ENCODE measurements around the gene GFER.

The GFER gene

DNA sequence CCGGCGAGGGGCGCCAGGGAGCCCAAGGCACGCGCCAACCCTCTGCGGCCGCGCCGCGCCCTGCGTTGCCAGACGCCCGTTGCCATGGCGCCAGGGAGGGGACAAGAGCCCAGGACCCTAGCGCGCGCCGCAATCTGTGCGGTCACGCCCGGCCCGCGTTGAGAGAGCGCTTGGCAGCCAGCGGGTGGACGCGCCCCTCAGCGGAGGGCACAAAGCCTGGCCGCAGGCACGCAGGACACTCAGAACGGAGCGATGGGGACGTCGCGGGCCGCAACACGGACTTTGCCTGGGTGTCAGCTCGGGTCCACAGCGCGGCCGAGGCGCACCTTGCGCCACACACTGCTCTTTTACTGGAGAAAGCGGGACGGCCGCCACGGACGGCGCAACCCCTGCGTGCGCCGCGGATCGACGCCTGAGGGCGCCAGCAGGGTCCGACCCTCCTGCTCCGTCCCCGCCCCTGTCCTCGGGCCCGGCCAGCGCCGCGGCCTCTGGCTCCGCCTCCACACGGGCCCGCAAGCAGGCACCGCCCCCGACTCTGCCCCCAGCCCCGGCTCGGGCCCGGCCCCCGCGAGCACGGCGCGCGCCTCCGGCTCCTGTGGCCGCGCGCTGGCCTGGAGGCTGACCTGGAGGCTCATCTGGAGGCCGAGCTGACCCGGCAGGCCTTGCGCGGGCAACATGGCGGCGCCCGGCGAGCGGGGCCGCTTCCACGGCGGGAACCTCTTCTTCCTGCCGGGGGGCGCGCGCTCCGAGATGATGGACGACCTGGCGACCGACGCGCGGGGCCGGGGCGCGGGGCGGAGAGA is at the start of gene GFER:
GFER (plus strand) TSS at position 650 of the 803 bp plus-strand sequence; CDS start at position 676, 26 bp downstream.
- TF ChIP-seq ZNF70 (CRISPR knock-in tag; IDR thresholded peaks at IDR 0.05) (no peak; the same call in 1 of the 2 replicates), ZNF8 (CRISPR knock-in tag; IDR thresholded peaks at IDR 0.05) (no peak), ZFP30 (CRISPR knock-in tag; IDR thresholded peaks at IDR 0.05) (peak; percentile 26; the same call in 1 of the 2 replicates), OSR1 (CRISPR knock-in tag; IDR thresholded peaks at IDR 0.05) (no peak), ZNF565 (CRISPR knock-in tag; conservative IDR thresholded peaks at IDR 0.05; ENCODE audit: low read depth) (peak; percentile 72; the same call in 1 of the 2 replicates), TOX (CRISPR knock-in tag; IDR thresholded peaks at IDR 0.05; ENCODE audit: borderline replicate concordance) (no peak), CSDC2 (CRISPR knock-in tag; IDR thresholded peaks at IDR 0.05) (peak; percentile 92), RARB (CRISPR knock-in tag; IDR thresholded peaks at IDR 0.05) (no peak), ZFP3 (CRISPR knock-in tag; IDR thresholded peaks at IDR 0.05) (peak; percentile 70; the same call in 1 of the 2 replicates), BACH2 (CRISPR knock-in tag; IDR thresholded peaks at IDR 0.05; ENCODE audit: borderline replicate concordance) (no peak), TCF4 (CRISPR knock-in tag; IDR thresholded peaks at IDR 0.05; ENCODE audit: borderline replicate concordance) (no peak), ARNTL (CRISPR knock-in tag; IDR thresholded peaks at IDR 0.05; ENCODE audit: borderline replicate concordance, low read depth) (no peak), ISL1 (CRISPR knock-in tag; IDR thresholded peaks at IDR 0.05) (peak; percentile 38; the same call in 1 of the 2 replicates), ESRRG (CRISPR knock-in tag; IDR thresholded peaks at IDR 0.05) (no peak), GLIS3 (CRISPR knock-in tag; IDR thresholded peaks at IDR 0.05) (peak; percentile 77; the same call in 1 of the 2 replicates), PPARA (CRISPR knock-in tag; IDR thresholded peaks at IDR 0.05; ENCODE audit: borderline replicate concordance) (no peak), ZC3H10 (CRISPR knock-in tag; IDR thresholded peaks at IDR 0.05) (0 out of 2 replicates have a peak, but pooled peaks have one; percentile 10), SNAI2 (CRISPR knock-in tag; IDR thresholded peaks at IDR 0.05) (peak; percentile 94)
- TF ChIP-seq, protein P1, sequence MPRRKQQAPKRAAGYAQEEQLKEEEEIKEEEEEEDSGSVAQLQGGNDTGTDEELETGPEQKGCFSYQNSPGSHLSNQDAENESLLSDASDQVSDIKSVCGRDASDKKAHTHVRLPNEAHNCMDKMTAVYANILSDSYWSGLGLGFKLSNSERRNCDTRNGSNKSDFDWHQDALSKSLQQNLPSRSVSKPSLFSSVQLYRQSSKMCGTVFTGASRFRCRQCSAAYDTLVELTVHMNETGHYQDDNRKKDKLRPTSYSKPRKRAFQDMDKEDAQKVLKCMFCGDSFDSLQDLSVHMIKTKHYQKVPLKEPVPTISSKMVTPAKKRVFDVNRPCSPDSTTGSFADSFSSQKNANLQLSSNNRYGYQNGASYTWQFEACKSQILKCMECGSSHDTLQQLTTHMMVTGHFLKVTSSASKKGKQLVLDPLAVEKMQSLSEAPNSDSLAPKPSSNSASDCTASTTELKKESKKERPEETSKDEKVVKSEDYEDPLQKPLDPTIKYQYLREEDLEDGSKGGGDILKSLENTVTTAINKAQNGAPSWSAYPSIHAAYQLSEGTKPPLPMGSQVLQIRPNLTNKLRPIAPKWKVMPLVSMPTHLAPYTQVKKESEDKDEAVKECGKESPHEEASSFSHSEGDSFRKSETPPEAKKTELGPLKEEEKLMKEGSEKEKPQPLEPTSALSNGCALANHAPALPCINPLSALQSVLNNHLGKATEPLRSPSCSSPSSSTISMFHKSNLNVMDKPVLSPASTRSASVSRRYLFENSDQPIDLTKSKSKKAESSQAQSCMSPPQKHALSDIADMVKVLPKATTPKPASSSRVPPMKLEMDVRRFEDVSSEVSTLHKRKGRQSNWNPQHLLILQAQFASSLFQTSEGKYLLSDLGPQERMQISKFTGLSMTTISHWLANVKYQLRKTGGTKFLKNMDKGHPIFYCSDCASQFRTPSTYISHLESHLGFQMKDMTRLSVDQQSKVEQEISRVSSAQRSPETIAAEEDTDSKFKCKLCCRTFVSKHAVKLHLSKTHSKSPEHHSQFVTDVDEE (CRISPR knock-in tag; IDR thresholded peaks at IDR 0.05), result peak; percentile 89
- TF ChIP-seq, protein P2, sequence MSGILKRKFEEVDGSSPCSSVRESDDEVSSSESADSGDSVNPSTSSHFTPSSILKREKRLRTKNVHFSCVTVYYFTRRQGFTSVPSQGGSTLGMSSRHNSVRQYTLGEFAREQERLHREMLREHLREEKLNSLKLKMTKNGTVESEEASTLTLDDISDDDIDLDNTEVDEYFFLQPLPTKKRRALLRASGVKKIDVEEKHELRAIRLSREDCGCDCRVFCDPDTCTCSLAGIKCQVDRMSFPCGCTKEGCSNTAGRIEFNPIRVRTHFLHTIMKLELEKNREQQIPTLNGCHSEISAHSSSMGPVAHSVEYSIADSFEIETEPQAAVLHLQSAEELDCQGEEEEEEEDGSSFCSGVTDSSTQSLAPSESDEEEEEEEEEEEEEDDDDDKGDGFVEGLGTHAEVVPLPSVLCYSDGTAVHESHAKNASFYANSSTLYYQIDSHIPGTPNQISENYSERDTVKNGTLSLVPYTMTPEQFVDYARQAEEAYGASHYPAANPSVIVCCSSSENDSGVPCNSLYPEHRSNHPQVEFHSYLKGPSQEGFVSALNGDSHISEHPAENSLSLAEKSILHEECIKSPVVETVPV (CRISPR knock-in tag; IDR thresholded peaks at IDR 0.05), result no peak
- TF ChIP-seq, protein P3, sequence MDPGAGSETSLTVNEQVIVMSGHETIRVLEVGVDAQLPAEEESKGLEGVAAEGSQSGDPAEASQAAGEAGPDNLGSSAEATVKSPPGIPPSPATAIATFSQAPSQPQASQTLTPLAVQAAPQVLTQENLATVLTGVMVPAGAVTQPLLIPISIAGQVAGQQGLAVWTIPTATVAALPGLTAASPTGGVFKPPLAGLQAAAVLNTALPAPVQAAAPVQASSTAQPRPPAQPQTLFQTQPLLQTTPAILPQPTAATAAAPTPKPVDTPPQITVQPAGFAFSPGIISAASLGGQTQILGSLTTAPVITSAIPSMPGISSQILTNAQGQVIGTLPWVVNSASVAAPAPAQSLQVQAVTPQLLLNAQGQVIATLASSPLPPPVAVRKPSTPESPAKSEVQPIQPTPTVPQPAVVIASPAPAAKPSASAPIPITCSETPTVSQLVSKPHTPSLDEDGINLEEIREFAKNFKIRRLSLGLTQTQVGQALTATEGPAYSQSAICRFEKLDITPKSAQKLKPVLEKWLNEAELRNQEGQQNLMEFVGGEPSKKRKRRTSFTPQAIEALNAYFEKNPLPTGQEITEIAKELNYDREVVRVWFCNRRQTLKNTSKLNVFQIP (CRISPR knock-in tag; IDR thresholded peaks at IDR 0.05; ENCODE audit: borderline replicate concordance, low read depth), result no peak
- TF ChIP-seq, protein P4, sequence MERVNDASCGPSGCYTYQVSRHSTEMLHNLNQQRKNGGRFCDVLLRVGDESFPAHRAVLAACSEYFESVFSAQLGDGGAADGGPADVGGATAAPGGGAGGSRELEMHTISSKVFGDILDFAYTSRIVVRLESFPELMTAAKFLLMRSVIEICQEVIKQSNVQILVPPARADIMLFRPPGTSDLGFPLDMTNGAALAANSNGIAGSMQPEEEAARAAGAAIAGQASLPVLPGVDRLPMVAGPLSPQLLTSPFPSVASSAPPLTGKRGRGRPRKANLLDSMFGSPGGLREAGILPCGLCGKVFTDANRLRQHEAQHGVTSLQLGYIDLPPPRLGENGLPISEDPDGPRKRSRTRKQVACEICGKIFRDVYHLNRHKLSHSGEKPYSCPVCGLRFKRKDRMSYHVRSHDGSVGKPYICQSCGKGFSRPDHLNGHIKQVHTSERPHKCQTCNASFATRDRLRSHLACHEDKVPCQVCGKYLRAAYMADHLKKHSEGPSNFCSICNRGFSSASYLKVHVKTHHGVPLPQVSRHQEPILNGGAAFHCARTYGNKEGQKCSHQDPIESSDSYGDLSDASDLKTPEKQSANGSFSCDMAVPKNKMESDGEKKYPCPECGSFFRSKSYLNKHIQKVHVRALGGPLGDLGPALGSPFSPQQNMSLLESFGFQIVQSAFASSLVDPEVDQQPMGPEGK (CRISPR knock-in tag; IDR thresholded peaks at IDR 0.05; ENCODE audit: borderline replicate concordance), result no peak
- TF ChIP-seq, protein P5, sequence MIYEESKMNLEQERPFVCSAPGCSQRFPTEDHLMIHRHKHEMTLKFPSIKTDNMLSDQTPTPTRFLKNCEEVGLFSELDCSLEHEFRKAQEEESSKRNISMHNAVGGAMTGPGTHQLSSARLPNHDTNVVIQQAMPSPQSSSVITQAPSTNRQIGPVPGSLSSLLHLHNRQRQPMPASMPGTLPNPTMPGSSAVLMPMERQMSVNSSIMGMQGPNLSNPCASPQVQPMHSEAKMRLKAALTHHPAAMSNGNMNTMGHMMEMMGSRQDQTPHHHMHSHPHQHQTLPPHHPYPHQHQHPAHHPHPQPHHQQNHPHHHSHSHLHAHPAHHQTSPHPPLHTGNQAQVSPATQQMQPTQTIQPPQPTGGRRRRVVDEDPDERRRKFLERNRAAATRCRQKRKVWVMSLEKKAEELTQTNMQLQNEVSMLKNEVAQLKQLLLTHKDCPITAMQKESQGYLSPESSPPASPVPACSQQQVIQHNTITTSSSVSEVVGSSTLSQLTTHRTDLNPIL (CRISPR knock-in tag; IDR thresholded peaks at IDR 0.05; ENCODE audit: low read depth), result no peak
- ATAC-seq, result peak; percentile 91

Measured in SK-N-SH treated with all-trans-retinoic acid at 6 μM for 48 hours (cell line).